PC-9 (cell line): ENCODE data around the gene IGF2. TPM values are rescaled to one million over a fixed set of nuclear protein-coding genes. Genes with fewer than 3 reads are reported as not detected.

Experiments used
- BruUV-seq: library from RNA; stranded (reverse); fragments of 400-500 nt; replicated peaks from 2 replicates; lab custom pipeline; 2021; lab: Mats Ljungman, UMichigan
- CTCF ChIA-PET: fragments of 300-600 bp; sonication (Branson Sonifier 250); formaldehyde crosslinking; loops from one replicate; lab custom pipeline; 2022; ENCODE audit warnings: antibody characterized with exemption; lab: Charles Lee
- POLR2A ChIA-PET: fragments of 300-600 bp; sonication (Branson Sonifier 250); formaldehyde crosslinking; loops from one replicate; lab custom pipeline; 2022; ENCODE audit warnings: antibody characterized with exemption; ENCODE audit not compliant: unreplicated experiment; lab: Charles Lee
- DNase-seq, 2 experiments: peaks; one replicate each; pipeline versions ENCODE4 v3.0.0 to v3.0.0-alpha.2; 2015 to 2022; ENCODE audit warnings: mixed read lengths in 1 of 2
- H2AFZ ChIP-seq: fragments of 200-600 bp; sonication (generic); 2 replicates; pipeline ENCODE4 v1.8.1; 2017; ENCODE audit warnings: antibody characterized with exemption
- H3F3A ChIP-seq: fragments of 200-600 bp; sonication (generic); 2 replicates; pipeline ENCODE4 v1.8.1; 2017; ENCODE audit warnings: antibody characterized with exemption, mild to moderate bottlenecking, low read depth; ENCODE audit not compliant: insufficient read depth
- H3K27ac ChIP-seq: fragments of 200-600 bp; sonication (generic); 2 replicates; pipeline ENCODE4 v1.6.1; 2016; ENCODE audit warnings: mixed run types
- H3K27me3 ChIP-seq: fragments of 200-600 bp; sonication (generic); 2 replicates; pipeline ENCODE4 v1.6.1; 2016; ENCODE audit warnings: low read depth, mixed run types; ENCODE audit not compliant: insufficient read depth
- H3K36me3 ChIP-seq: fragments of 200-600 bp; sonication (generic); 2 replicates; pipeline ENCODE4 v1.6.1; 2016; ENCODE audit warnings: low read depth, mixed run types
- H3K4me1 ChIP-seq: fragments of 200-600 bp; sonication (generic); replicated peaks from 2 replicates; pipeline ENCODE4 v1.6.1; 2016; ENCODE audit warnings: mixed run types; ENCODE audit not compliant: insufficient read depth
- H3K4me2 ChIP-seq: fragments of 200-600 bp; sonication (generic); 2 replicates; pipeline ENCODE4 v1.6.1; 2017; ENCODE audit warnings: mixed run types
- H3K4me3 ChIP-seq: fragments of 200-600 bp; sonication (generic); 2 replicates; pipeline ENCODE4 v1.6.1; 2016; ENCODE audit warnings: mixed run types
- H3K79me2 ChIP-seq: fragments of 200-600 bp; sonication (generic); 2 replicates; pipeline ENCODE4 v1.6.1; 2017; ENCODE audit warnings: low read depth, mixed run types
- H3K9me2 ChIP-seq: fragments of 200-600 bp; sonication (generic); 2 replicates; pipeline ENCODE4 v1.8.1; 2017; ENCODE audit warnings: mild to moderate bottlenecking; ENCODE audit not compliant: insufficient read depth
- H3K9me3 ChIP-seq: fragments of 200-600 bp; sonication (generic); 2 replicates; pipeline ENCODE4 v1.8.1; 2016; ENCODE audit warnings: low read depth; ENCODE audit not compliant: insufficient read depth
- H4K20me1 ChIP-seq: fragments of 200-600 bp; sonication (generic); 2 replicates; pipeline ENCODE4 v1.8.1; 2017; ENCODE audit not compliant: insufficient read depth
- CTCF ChIP-seq: fragments of 200-600 bp; sonication (generic); conservative IDR thresholded peaks from 2 replicates; pipeline ENCODE4 v1.6.1; 2017; ENCODE audit warnings: mixed run types, antibody characterized with exemption, mild to moderate bottlenecking, moderate library complexity
- EZH2 ChIP-seq: fragments of 200-600 bp; sonication (generic); IDR thresholded peaks from 2 replicates; pipeline ENCODE4 v1.8.0; 2017; ENCODE audit warnings: antibody characterized with exemption, low read depth
- intact Hi-C: fragments of 100-400 bp; cut with micrococcal nuclease; formaldehyde crosslinking; loops from one replicate; pipeline ENCODE4 v1.10.0; 2022; ENCODE audit not compliant: unreplicated experiment
- total RNA-seq: library from RNA; stranded (reverse); gene quantifications from 2 replicates; pipeline ENCODE4 v1.2.3, GENCODE V29; 2021

The IGF2 gene
- total RNA-seq, 1 experiment from 2014 or later: 0.24 TPM

DNA sequence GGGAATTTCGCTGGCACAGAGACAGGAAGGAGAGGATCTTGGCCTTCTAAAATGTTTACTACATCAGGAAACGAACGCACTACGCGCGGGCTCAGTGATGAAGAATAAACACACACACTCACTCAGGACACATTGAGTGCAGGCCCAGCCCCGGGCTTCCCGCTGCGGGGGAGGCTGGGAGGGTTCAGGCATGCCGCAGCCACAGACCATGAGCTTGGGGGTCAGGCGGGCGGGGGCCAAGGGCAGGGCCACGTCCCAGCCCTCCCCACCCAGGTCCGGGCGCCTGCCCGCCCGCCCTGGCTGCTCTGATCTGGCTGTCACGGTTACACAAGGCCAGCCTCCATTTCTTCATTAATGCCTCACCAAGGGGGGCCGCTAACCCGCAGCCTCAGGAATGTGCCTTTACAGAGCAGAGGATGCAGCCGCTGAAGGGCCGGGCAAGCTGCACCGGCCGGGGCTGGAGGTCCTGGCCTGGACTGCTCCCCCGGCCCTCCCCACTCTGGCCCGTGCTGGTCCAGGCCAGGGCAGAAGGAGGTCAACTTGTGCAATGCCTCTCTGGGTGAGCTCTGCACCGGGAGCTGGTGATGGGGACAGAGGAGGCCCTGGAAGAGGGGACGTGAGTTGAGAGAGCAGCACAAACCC, 41.7 kb downstream of the IGF2 start:
- POLR2A ChIA-PET: interaction anchor here (0.6 kb wide), 1 partner anchor 20 kb away, joined by 3 read pairs; no protein-coding TSS in a partner anchor
- Histone ChIP-seq H3K9me2 (no peaks in the 10 kb centered on the region), H3F3A (peaks cover 13% of the 10 kb centered on the region), H3K9me3 (no peaks in the 10 kb centered on the region), H2AFZ (no peak overlapping the region), H3K4me3 (no peak overlapping the region), H3K4me2 (no peak overlapping the region), H3K27ac (no peak overlapping the region), H3K27me3 (0 out of 2 replicates have a peak, but pooled peaks cover 7% of the 10 kb centered on the region), H3K4me1 (peaks cover 13% of the 10 kb centered on the region), H3K36me3 (no peaks in the 10 kb centered on the region), H4K20me1 (no peaks in the 10 kb centered on the region), H3K79me2 (no peaks in the 10 kb centered on the region)
- DNase-seq: no peak
- CTCF ChIA-PET: no interaction called here
- TF ChIP-seq CTCF: no peak
- BruUV-seq: no TSS peak
- intact Hi-C loops: no loop called here

DNA sequence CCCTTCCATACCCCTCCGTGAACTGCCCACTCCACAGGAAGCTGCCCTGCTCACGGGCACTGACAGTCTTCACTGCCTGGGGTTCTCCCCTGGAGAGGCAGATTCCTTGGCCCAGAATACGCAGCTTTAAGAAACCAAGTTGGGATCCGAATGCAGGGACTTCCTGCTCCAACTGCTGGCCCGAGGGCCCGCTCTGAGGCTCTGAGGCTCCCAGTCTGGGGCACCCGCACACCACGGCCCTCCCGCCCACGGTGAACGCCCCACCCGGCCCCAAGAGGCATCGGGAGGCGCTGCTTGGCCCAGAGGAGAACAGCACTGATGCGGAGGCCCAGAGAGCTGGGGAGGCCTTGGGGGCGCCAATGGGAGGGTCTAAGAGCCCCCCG, 42.3 kb downstream of the IGF2 start:
- H3F3A ChIP-seq: peaks cover 16% of the 10 kb centered on the region
- H3K4me2 ChIP-seq: no peak overlapping the region
- H3K4me1 ChIP-seq: peaks cover 17% of the 10 kb centered on the region
- POLR2A ChIA-PET: no interaction called here
- no peaks in the 10 kb centered on the region for H4K20me1 ChIP-seq
- no peaks in the 10 kb centered on the region for H3K79me2 ChIP-seq
- 0 out of 2 replicates have a peak, but pooled peaks cover 7% of the 10 kb centered on the region for H3K27me3 ChIP-seq
- no peaks in the 10 kb centered on the region for H3K36me3 ChIP-seq
- DNase-seq: no peak
- H3K9me3 ChIP-seq: no peaks in the 10 kb centered on the region
- H3K27ac ChIP-seq: no peak overlapping the region
- TF ChIP-seq EZH2: no peak
- TF ChIP-seq CTCF: no peak
- H3K9me2 ChIP-seq: no peaks in the 10 kb centered on the region
- no peak overlapping the region for H2AFZ ChIP-seq
- no peak overlapping the region for H3K4me3 ChIP-seq
- intact Hi-C loops: no loop called here
- CTCF ChIA-PET: no interaction called here
- BruUV-seq: no TSS peak

- Histone ChIP-seq H3K4me1 (peaks cover 17% of the 10 kb centered on the region), H2AFZ (no peak overlapping the region), H3K36me3 (no peaks in the 10 kb centered on the region), H4K20me1 (no peaks in the 10 kb centered on the region), H3K4me2 (no peak overlapping the region), H3K27ac (no peak overlapping the region), H3K9me2 (no peaks in the 10 kb centered on the region), H3K4me3 (no peak overlapping the region), H3F3A (peaks cover 16% of the 10 kb centered on the region), H3K27me3 (0 out of 2 replicates have a peak, but pooled peaks cover under 1% of the 10 kb centered on the region), H3K79me2 (no peaks in the 10 kb centered on the region), H3K9me3 (no peaks in the 10 kb centered on the region)
- no TSS peak for BruUV-seq
- intact Hi-C loops: no loop called here
- POLR2A ChIA-PET: no interaction called here
- no peak for DNase-seq
- CTCF ChIA-PET: interaction anchor here (0.5 kb wide), 1 partner anchor 891 kb away, joined by 3 read pairs; no protein-coding TSS in a partner anchor
- TF ChIP-seq CTCF: no peak
Measured at GRCh38 chr11:2096011-2096918, 42.9 kb downstream of the IGF2 start.
